H1 (cell line): ENCODE data around the gene XKR7. TPM values are rescaled to one million over a fixed set of nuclear protein-coding genes. Genes with fewer than 3 reads are reported as not detected.

ENCODE experiments used
- CTCF ChIA-PET: fragments of 300-600 bp; sonication (Branson Sonifier 250); formaldehyde crosslinking; loops from one replicate; lab custom pipeline; 2021; ENCODE audit not compliant: partially characterized antibody; lab: Charles Lee
- POLR2A ChIA-PET: fragments of 300-600 bp; sonication (Branson Sonifier 250); formaldehyde crosslinking; loops from one replicate; lab custom pipeline; 2021; ENCODE audit warnings: inconsistent platforms; ENCODE audit not compliant: partially characterized antibody; lab: Charles Lee
- DNase-seq, 2 experiments: peaks; one replicate each; pipeline versions ENCODE4 v3.0.0 to v3.0.0-alpha.2; 2010 to 2022; ENCODE audit warnings: low spot score in 2 of 2, low read depth in 1 of 2, mixed read lengths in 1 of 2
- FAIRE-seq: peaks from 2 replicates; lab custom pipeline; 2011; peaks lifted over from hg19 to GRCh38; lab: Jason Lieb, UNC
- H2AFZ ChIP-seq: 2 replicates; pipeline ENCODE4 v1.8.1; 2012; ENCODE audit warnings: low read length, inconsistent platforms
- H2AK5ac ChIP-seq: 2 replicates; pipeline ENCODE4 v1.6.1; 2013; ENCODE audit warnings: low read depth, low read length
- H2BK120ac ChIP-seq: replicated peaks from 2 replicates; pipeline ENCODE3; 2013; ENCODE audit warnings: low read depth, low read length, inconsistent platforms
- H2BK12ac ChIP-seq: 2 replicates; pipeline ENCODE4 v1.6.1; 2013; ENCODE audit warnings: low read depth, low read length
- H2BK15ac ChIP-seq: 2 replicates; pipeline ENCODE4 v1.6.1; 2013; ENCODE audit warnings: low read length
- H2BK20ac ChIP-seq: 2 replicates; pipeline ENCODE4 v1.6.1; 2013; ENCODE audit warnings: low read length
- H2BK5ac ChIP-seq: 2 replicates; pipeline ENCODE4 v1.6.1; 2013; ENCODE audit warnings: low read depth, low read length
- H3K14ac ChIP-seq: 2 replicates; pipeline ENCODE4 v1.6.1; 2013; ENCODE audit warnings: inconsistent platforms; ENCODE audit not compliant: insufficient read length
- H3K18ac ChIP-seq: 2 replicates; pipeline ENCODE4 v1.6.1; 2013; ENCODE audit warnings: low read length; ENCODE audit errors: extremely low read depth
- H3K23ac ChIP-seq: 2 replicates; pipeline ENCODE4 v1.6.1; 2013; ENCODE audit warnings: inconsistent platforms; ENCODE audit not compliant: insufficient read length
- H3K23me2 ChIP-seq: 2 replicates; pipeline ENCODE4 v1.6.1; 2013; ENCODE audit warnings: low read depth, low read length
- H3K27ac ChIP-seq: 2 replicates; pipeline ENCODE4 v1.6.1; 2011; ENCODE audit warnings: low read depth, low read length, inconsistent platforms
- H3K27me3 ChIP-seq, 4 experiments: replicated peaks in 1 of 4; 1 replicate in 1 of 4; 2 replicates in 3 of 4; pipeline versions ENCODE4 v1.6.1 to v1.8.1; 2011 to 2013; ENCODE audit warnings: low read length in 3 of 4, mild to moderate bottlenecking in 3 of 4, inconsistent platforms in 2 of 4, mixed read lengths in 2 of 4, moderate library complexity in 1 of 4; ENCODE audit not compliant: control insufficient read depth in 3 of 4, insufficient read depth in 3 of 4; ENCODE audit errors: extremely low read depth in 1 of 4
- H3K36me3 ChIP-seq, 4 experiments: 2 replicates each; pipeline versions ENCODE4 v1.6.1 to v1.8.1; 2011 to 2013; ENCODE audit warnings: mild to moderate bottlenecking in 4 of 4, low read length in 3 of 4, moderate library complexity in 2 of 4, control low read depth in 1 of 4, inconsistent platforms in 1 of 4; ENCODE audit not compliant: insufficient read depth in 4 of 4, control insufficient read depth in 2 of 4
- H3K4ac ChIP-seq: replicated peaks from 2 replicates; pipeline ENCODE3; 2013; ENCODE audit warnings: low read length, low read depth, mixed read lengths, inconsistent platforms; ENCODE audit not compliant: insufficient read length
- H3K4me1 ChIP-seq, 4 experiments: replicated peaks in 1 of 4; 1 replicate in 1 of 4; 2 replicates in 3 of 4; pipeline versions ENCODE4 v1.6.1 to v1.8.1; 2011 to 2013; ENCODE audit warnings: low read length in 3 of 4, inconsistent platforms in 2 of 4, mixed read lengths in 1 of 4; ENCODE audit not compliant: insufficient read depth in 4 of 4, control insufficient read depth in 3 of 4
- H3K4me2 ChIP-seq, 2 experiments: 2 replicates each; pipeline versions ENCODE4 v1.6.1 to v1.8.1; 2011 to 2013; ENCODE audit warnings: low read depth in 2 of 2, low read length in 2 of 2, control low read depth in 1 of 2, inconsistent platforms in 1 of 2, mild to moderate bottlenecking in 1 of 2; ENCODE audit not compliant: insufficient read depth in 1 of 2
- H3K4me3 ChIP-seq, 4 experiments: fragments of 200-600, 300-600 bp in 1 of 4; sonication (generic), shearing (Covaris generic), sonication (Bioruptor Twin) in 1 of 4; 2 replicates each; pipeline versions ENCODE4 v1.5.1 to v1.8.1; 2011 to 2016; ENCODE audit warnings: low read length in 4 of 4, low read depth in 3 of 4, control low read depth in 2 of 4, inconsistent platforms in 2 of 4, mild to moderate bottlenecking in 2 of 4, mixed read lengths in 1 of 4, moderate library complexity in 1 of 4; ENCODE audit not compliant: insufficient read depth in 2 of 4; ENCODE audit errors: extremely low read depth in 1 of 4
- H3K56ac ChIP-seq: replicated peaks from 2 replicates; pipeline ENCODE3; 2013; ENCODE audit warnings: low read depth, mild to moderate bottlenecking, mixed read lengths, low read length, inconsistent platforms; ENCODE audit not compliant: insufficient read length
- H3K79me1 ChIP-seq: 2 replicates; pipeline ENCODE4 v1.6.1; 2013; ENCODE audit warnings: low read depth, low read length, control low read depth
- H3K79me2 ChIP-seq, 2 experiments: 2 replicates each; pipeline versions ENCODE4 v1.6.1 to v1.8.1; 2012 to 2013; ENCODE audit warnings: low read length in 2 of 2, mild to moderate bottlenecking in 2 of 2, inconsistent platforms in 1 of 2; ENCODE audit not compliant: insufficient read depth in 2 of 2, control insufficient read depth in 1 of 2
- H3K9ac ChIP-seq, 4 experiments: replicated peaks in 1 of 4; 1 replicate in 1 of 4; 2 replicates in 3 of 4; pipeline versions ENCODE4 v1.6.1 to v1.8.1; 2011 to 2013; ENCODE audit warnings: low read depth in 3 of 4, low read length in 3 of 4, control low read depth in 2 of 4, mild to moderate bottlenecking in 2 of 4, moderate library complexity in 2 of 4, inconsistent platforms in 1 of 4; ENCODE audit errors: extremely low read depth in 1 of 4
- H3K9me3 ChIP-seq, 2 experiments: 2 replicates each; pipeline versions ENCODE4 v1.6.1 to v1.8.1; 2012 to 2013; ENCODE audit warnings: mild to moderate bottlenecking in 2 of 2, moderate library complexity in 2 of 2, control low read depth in 1 of 2, inconsistent platforms in 1 of 2, low read depth in 1 of 2, low read length in 1 of 2, mixed read lengths in 1 of 2; ENCODE audit not compliant: insufficient read depth in 2 of 2
- H4K20me1 ChIP-seq, 2 experiments: replicated peaks in 1 of 2; 2 replicates each; pipeline versions ENCODE3 to v1.8.1; 2011 to 2013; ENCODE audit warnings: inconsistent platforms in 2 of 2, low read length in 2 of 2, mild to moderate bottlenecking in 1 of 2; ENCODE audit not compliant: insufficient read depth in 2 of 2, control insufficient read depth in 1 of 2
- H4K5ac ChIP-seq: 2 replicates; pipeline ENCODE4 v1.6.1; 2013; ENCODE audit warnings: low read length, low read depth, mixed read lengths, inconsistent platforms; ENCODE audit not compliant: insufficient read length
- H4K8ac ChIP-seq: 2 replicates; pipeline ENCODE4 v1.8.0; 2013; ENCODE audit warnings: mild to moderate bottlenecking, moderate library complexity, low read length, inconsistent platforms; ENCODE audit not compliant: insufficient read depth; ENCODE audit errors: extremely low read depth
- H4K91ac ChIP-seq: replicated peaks from 2 replicates; pipeline ENCODE3; 2013; ENCODE audit warnings: low read length, mixed read lengths, inconsistent platforms; ENCODE audit not compliant: insufficient read length
- HDAC2 ChIP-seq, 2 experiments: fragments of 300-600 bp in 1 of 2; sonication (generic) in 1 of 2; IDR thresholded peaks; 2 replicates each; pipeline ENCODE4 v1.6.1; 2011 to 2012; ENCODE audit warnings: low read depth in 2 of 2, low read length in 2 of 2, mild to moderate bottlenecking in 2 of 2, moderate library complexity in 2 of 2, borderline replicate concordance in 1 of 2, inconsistent platforms in 1 of 2
- TAF7 ChIP-seq: optimal IDR thresholded peaks from 2 replicates; pipeline ENCODE3; 2011; ENCODE audit warnings: low read depth, mild to moderate bottlenecking, inconsistent platforms, low read length, moderate library complexity, borderline replicate concordance
- WGBS, 2 experiments: shearing (Covaris generic) in 1 of 2; methylation state at CpG; one replicate each; pipeline versions ENCODE4 v1.1.6 to v1.1.7; 2013 to 2015; ENCODE audit warnings: low lambda C conversion rate in 2 of 2, mixed read lengths in 2 of 2, inconsistent platforms in 1 of 2, low coverage in 1 of 2, missing lambda C conversion rate in 1 of 2; ENCODE audit not compliant: insufficient replicate concordance in 2 of 2, insufficient coverage in 1 of 2, insufficient read length in 1 of 2; ENCODE audit errors: extremely low coverage in 1 of 2, missing lambda C conversion rate in 1 of 2; 5-methylcytosine and 5-hydroxymethylcytosine counted together
- polyA plus RNA-seq, 7 experiments: library from polyadenylated mRNA; depleted of rRNA in 3 of 7; stranded (reverse) in 5 of 7; unstranded in 2 of 7; fragments of >200 nt in 5 of 7; fragments of 200-250 nt in 2 of 7; gene quantifications; 1 replicate in 5 of 7; 2 replicates in 1 of 7; 4 replicates in 1 of 7; pipeline versions ENCODE4 v1.2.1 to v1.2.3, GENCODE V29; 2011 to 2013; ENCODE audit warnings: missing spikeins in 2 of 7, mixed read lengths in 2 of 7
- total RNA-seq: library from RNA; stranded (reverse); fragmentation: NEBNext Ultra II Directional; extraction: Animal tissue kit (Norgen Biotek cat#: 25700); gene quantifications from 2 replicates; pipeline ENCODE4 v1.2.1, GENCODE V29; 2021

The XKR7 gene
- total and polyA plus RNA-seq, 2 of the 8 experiments (the other 6 are each of a cell fraction or from before 2014, with no cell fraction given): 1.8 to 2.4 TPM

DNA sequence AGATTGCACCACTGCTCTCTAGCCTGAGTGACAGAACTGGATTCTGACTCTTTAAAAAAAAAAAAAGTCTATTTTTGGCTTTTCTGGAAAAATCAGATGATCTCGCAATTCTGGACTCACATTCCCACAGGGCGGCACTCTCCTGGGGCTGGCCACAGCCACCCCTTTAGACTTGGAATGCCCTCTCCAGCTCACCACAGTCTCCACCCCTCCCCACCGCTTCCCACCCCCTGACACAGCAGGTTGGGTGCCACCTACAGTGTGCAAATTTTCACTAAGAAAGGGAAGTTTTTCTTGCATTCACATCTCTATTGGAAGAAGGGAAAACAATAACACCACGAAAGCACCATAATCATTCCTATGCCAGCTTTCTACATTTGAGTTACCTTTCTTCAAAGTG lies 31.5 kb upstream of the XKR7 start:
- FAIRE-seq: no peak
- POLR2A ChIA-PET: interaction anchor here (1.1 to 1.8 kb wide), 4 partner anchors 8 to 81 kb away, joined by 3 to 6 read pairs (median 3); no protein-coding TSS in a partner anchor

More for the DNA sequence above, 31.5 kb upstream of the XKR7 start:
- no peak for DNase-seq
- Histone ChIP-seq H2BK20ac (no peak overlapping the region), H4K5ac (no peak overlapping the region), H2BK12ac (no peak overlapping the region)
- no peak for TF ChIP-seq TAF7
- 0 out of 4 replicates have a peak, but pooled peaks of 1 of the 2 experiments have one; percentile 30 for TF ChIP-seq HDAC2 (IDR thresholded peaks at IDR 0.05; ENCODE audit: borderline replicate concordance in 1 of 2, low read depth in 2 of 2, low read length in 2 of 2)
- TF ChIP-seq, all 59 proteins: peak for 1
- Histone ChIP-seq H3K27ac (no peak overlapping the region), H4K8ac (no peak overlapping the region), H3K14ac (no peak overlapping the region), H3K23me2 (no peaks in the 10 kb centered on the region), H3K27me3 (peaks cover 2 to 12% (median 6%) of the 10 kb centered on the region in 4 experiments; a peak in 4 of 7 replicates), H3K56ac (no peak overlapping the region), H3K4ac (no peak overlapping the region), H4K20me1 (no peaks in the 10 kb centered on the region), H3K23ac (no peak overlapping the region), H3K79me2 (no peaks in the 10 kb centered on the region), H2AK5ac (no peak overlapping the region), H3K4me3 (no peak overlapping the region), H3K79me1 (no peaks in the 10 kb centered on the region), H3K9ac (0 out of 7 replicates have a peak overlapping the region, but pooled peaks of 1 of the 4 experiments have one; percentile 7), H2BK120ac (no peak overlapping the region), H3K36me3 (no peaks in the 10 kb centered on the region), H4K91ac (no peak overlapping the region), H2AFZ (no peak overlapping the region), H3K4me1 (peaks cover 0 to 8% (median 4%) of the 10 kb centered on the region in 4 experiments; a peak in 6 of 7 replicates), H2BK5ac (no peak overlapping the region), H3K9me3 (no peaks in the 10 kb centered on the region), H3K4me2 (no peak overlapping the region), H3K18ac (no peak overlapping the region), H2BK15ac (no peak overlapping the region)
- CTCF ChIA-PET: interaction anchor here (0.6 to 6.5 kb wide), 17 partner anchors 13 to 155 kb away, joined by 3 to 71 read pairs (median 5); partner anchors contain the start of gene PDRG1
- WGBS, 2 experiments: 48% methylated on average over 4 of the region's 4 CpGs; no CpG with 5 or more reads in 1 of the 2 experiments
